ENCODE measurements around the gene ADTRP. TPM values are rescaled to one million over a fixed set of nuclear protein-coding genes. Genes with fewer than 3 reads are reported as not detected.

Gene ADTRP
- total RNA-seq, 1 donor from 2014 or later = not detected

DNA sequence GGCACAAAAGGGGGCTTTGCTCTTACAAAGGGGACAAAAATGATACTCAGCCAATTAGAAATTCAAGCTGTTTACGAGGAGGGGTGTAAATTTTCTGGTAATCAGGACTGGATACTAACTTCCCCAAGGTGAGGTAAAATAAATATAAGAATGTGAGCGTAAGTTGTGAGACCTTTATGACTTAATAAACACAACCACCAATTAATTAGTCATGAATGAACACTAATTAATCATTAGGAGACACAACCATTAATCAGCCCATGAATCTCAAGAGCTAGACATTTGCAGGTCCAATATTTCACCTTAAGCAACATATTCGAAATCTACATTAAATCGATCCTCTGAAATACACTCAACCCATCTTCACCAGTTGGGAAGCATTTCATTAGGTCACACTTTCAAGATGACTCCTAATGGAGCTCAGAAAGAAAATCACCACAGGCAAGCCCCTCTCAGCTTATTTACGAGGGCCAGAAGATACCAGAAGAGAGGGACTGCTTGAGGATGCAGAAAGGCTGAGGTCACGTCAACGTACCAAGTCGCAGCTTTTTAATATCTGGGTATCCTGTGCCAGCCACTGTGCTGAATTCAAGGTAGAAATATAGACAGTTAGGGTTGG, 2.7 kb downstream of the ADTRP start:
- H3K36me3 Mint-ChIP-seq (ENCODE audit: unreplicated experiment) = no peaks in the 10 kb centered on the region
- H3K4me3 Mint-ChIP-seq (ENCODE audit: unreplicated experiment) = no peak overlapping the region
- TF ChIP-seq, protein P1, sequence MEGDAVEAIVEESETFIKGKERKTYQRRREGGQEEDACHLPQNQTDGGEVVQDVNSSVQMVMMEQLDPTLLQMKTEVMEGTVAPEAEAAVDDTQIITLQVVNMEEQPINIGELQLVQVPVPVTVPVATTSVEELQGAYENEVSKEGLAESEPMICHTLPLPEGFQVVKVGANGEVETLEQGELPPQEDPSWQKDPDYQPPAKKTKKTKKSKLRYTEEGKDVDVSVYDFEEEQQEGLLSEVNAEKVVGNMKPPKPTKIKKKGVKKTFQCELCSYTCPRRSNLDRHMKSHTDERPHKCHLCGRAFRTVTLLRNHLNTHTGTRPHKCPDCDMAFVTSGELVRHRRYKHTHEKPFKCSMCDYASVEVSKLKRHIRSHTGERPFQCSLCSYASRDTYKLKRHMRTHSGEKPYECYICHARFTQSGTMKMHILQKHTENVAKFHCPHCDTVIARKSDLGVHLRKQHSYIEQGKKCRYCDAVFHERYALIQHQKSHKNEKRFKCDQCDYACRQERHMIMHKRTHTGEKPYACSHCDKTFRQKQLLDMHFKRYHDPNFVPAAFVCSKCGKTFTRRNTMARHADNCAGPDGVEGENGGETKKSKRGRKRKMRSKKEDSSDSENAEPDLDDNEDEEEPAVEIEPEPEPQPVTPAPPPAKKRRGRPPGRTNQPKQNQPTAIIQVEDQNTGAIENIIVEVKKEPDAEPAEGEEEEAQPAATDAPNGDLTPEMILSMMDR (IDR thresholded peaks at IDR 0.05) = no peak
- no peak overlapping the region for H3K27ac Mint-ChIP-seq (ENCODE audit: unreplicated experiment)
- no peaks in the 10 kb centered on the region for H3K27me3 Mint-ChIP-seq (ENCODE audit: unreplicated experiment)
- DNase-seq (ENCODE audit: extremely low spot score, unreplicated experiment) = no peak
- H3K4me1 Mint-ChIP-seq (ENCODE audit: unreplicated experiment) = peaks cover 22% of the 10 kb centered on the region
- no peaks in the 10 kb centered on the region for H3K9me3 Mint-ChIP-seq (ENCODE audit: unreplicated experiment)

DNA sequence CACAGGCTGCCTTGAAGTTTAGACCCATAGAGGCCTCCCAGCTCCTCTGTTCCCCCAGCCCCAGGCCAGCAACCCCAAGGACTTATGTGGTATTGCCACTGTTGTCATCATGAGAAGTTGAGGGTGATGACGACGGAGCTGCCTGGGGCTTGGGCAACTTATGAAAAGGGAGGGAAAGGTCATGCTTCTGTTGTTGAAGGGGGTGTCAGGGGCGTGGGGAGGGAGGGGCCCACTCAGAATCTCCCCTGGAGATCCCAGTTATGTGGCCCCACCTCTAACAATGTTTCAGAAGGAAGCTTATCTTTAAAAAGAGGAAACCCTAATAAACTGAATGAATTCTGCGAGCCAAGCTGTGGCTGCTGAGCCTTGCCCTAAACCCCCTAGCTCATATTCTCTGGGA, 4.2 kb downstream of the ADTRP start:
- peaks cover 35% of the 10 kb centered on the region for H3K4me1 Mint-ChIP-seq (ENCODE audit: unreplicated experiment)
- no peaks in the 10 kb centered on the region for H3K36me3 Mint-ChIP-seq (ENCODE audit: unreplicated experiment)
- no peaks in the 10 kb centered on the region for H3K9me3 Mint-ChIP-seq (ENCODE audit: unreplicated experiment)
- no peaks in the 10 kb centered on the region for H3K27me3 Mint-ChIP-seq (ENCODE audit: unreplicated experiment)
- TF ChIP-seq, protein P1 (IDR thresholded peaks at IDR 0.05) = no peak
- H3K4me3 Mint-ChIP-seq (ENCODE audit: unreplicated experiment) = no peak overlapping the region
- no peak overlapping the region for H3K27ac Mint-ChIP-seq (ENCODE audit: unreplicated experiment)
- DNase-seq (ENCODE audit: extremely low spot score, unreplicated experiment) = no peak

DNA sequence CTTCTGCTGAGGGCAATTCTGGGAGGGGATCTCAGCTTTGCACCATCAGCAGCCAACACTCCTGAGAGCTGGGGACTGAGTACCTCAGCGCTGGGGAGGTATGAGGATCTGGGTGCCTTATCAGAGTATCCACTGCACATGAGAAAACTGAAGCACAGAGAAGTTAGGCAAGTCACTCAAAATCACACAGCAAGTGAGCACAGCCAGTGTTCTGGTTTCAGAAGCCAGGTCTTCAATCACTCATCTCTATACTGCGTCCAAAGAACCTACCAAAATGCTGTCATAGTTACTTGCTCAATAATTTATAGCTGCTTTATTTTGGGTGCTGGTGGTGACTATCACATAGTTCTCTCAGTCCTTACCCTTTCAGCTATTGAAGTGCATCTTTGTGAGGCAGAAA, 5.0 kb downstream of the ADTRP start:
- Mint-ChIP-seq H3K4me1 (ENCODE audit: unreplicated experiment) (peaks cover 41% of the 10 kb centered on the region), H3K27me3 (ENCODE audit: unreplicated experiment) (no peaks in the 10 kb centered on the region), H3K9me3 (ENCODE audit: unreplicated experiment) (no peaks in the 10 kb centered on the region), H3K4me3 (ENCODE audit: unreplicated experiment) (no peak overlapping the region), H3K27ac (ENCODE audit: unreplicated experiment) (no peak overlapping the region), H3K36me3 (ENCODE audit: unreplicated experiment) (no peaks in the 10 kb centered on the region)
- TF ChIP-seq, protein P1 (IDR thresholded peaks at IDR 0.05) = no peak
- DNase-seq (ENCODE audit: extremely low spot score, unreplicated experiment) = no peak

DNA sequence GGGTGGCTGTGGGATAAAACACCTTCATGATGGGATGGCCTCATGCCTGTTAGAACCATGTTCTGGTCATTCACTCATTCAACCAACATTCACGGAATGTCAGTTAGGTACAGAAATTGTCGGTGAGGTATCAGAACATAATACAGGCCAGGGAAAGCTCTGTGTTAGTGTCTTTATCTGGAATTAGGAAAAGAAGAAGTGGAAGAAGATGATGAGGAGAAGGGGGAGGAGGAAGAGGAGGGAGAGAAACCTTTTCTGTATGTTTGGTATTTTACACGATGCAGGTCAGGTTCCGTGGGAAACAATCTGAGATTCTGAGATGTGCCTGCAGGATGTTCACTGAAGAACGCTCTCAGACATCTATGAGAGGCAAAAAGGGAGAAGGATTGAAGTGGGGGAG, 5.6 kb downstream of the ADTRP start:
- H3K27me3 Mint-ChIP-seq (ENCODE audit: unreplicated experiment) = no peaks in the 10 kb centered on the region
- no peaks in the 10 kb centered on the region for H3K36me3 Mint-ChIP-seq (ENCODE audit: unreplicated experiment)
- peaks cover 46% of the 10 kb centered on the region for H3K4me1 Mint-ChIP-seq (ENCODE audit: unreplicated experiment)
- TF ChIP-seq, protein P1 (IDR thresholded peaks at IDR 0.05) = no peak
- no peak for DNase-seq (ENCODE audit: extremely low spot score, unreplicated experiment)
- H3K4me3 Mint-ChIP-seq (ENCODE audit: unreplicated experiment) = no peak overlapping the region
- H3K27ac Mint-ChIP-seq (ENCODE audit: unreplicated experiment) = peak overlapping the region; percentile 96
- no peaks in the 10 kb centered on the region for H3K9me3 Mint-ChIP-seq (ENCODE audit: unreplicated experiment)

DNA sequence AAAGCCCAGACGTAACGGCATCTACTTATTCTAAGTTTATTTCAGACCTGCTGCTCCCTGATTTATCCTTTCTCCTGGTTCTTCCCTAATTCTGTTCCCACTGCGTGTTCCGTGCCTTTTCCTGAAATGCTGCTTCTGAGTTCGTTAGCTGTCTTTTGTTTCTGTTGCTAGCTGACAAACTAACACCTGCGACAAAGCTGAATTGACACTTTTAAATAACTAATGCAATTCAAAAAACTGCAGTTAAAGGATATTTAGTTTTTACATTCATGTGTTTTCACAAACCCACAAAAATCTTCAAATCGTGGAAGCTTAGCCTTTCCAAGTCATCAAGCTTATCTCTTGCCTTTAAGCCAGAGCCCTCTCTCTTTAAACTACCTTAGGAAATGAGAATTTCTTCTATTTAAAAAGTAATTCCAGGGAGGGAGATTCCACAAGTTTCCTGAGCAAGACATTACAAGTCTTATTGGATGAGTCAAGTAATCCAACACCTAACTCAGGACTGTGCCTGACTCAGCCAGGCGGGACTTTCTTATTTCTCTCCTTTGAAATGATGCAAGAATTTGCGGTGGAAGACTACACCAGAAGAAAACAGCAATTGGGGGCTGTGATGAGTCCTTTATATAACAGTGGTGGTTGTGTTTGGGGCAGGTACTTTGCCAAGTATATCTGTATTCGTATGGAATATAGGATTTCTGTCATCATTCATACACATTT, 6.3 kb downstream of the ADTRP start:
- Mint-ChIP-seq H3K4me1 (ENCODE audit: unreplicated experiment) (peaks cover 54% of the 10 kb centered on the region), H3K9me3 (ENCODE audit: unreplicated experiment) (no peaks in the 10 kb centered on the region), H3K36me3 (ENCODE audit: unreplicated experiment) (no peaks in the 10 kb centered on the region), H3K4me3 (ENCODE audit: unreplicated experiment) (no peak overlapping the region), H3K27me3 (ENCODE audit: unreplicated experiment) (no peaks in the 10 kb centered on the region), H3K27ac (ENCODE audit: unreplicated experiment) (peak overlapping the region; percentile 96)
- TF ChIP-seq, protein P1 (IDR thresholded peaks at IDR 0.05) = no peak
- DNase-seq (ENCODE audit: extremely low spot score, unreplicated experiment) = no peak
